Kidney (tissue), 14 donors: ENCODE results near the gene TCERG1. TPM values are rescaled to one million over a fixed set of nuclear protein-coding genes. Genes with fewer than 3 reads are reported as not detected.
"Not testable (repeated sequence)": the region's sequence is repeated elsewhere in the genome, so short reads cannot be mapped to it uniquely, and the experiment has no call there.

ENCODE experiments used
- DNase-seq, 5 donors: peaks; one replicate each; pipeline ENCODE4 v3.0.0-alpha.2; 2013 to 2020
- FAIRE-seq: peaks from 2 replicates; lab custom pipeline; 2012; peaks lifted over from hg19 to GRCh38; lab: Jason Lieb, UNC
- H3K27ac ChIP-seq, 2 donors: one replicate each; pipeline ENCODE4 v1.7.0; 2013; ENCODE audit warnings: low read depth in 2 of 2, low read length in 2 of 2, inconsistent platforms in 1 of 2
- H3K27me3 ChIP-seq: one replicate; pipeline ENCODE4 v1.7.1; 2013; ENCODE audit warnings: low read length, inconsistent platforms; ENCODE audit not compliant: control insufficient read depth, insufficient read depth
- H3K36me3 ChIP-seq, 3 donors: one replicate each; pipeline versions ENCODE4 v1.7.0 to v1.7.1; 2013; ENCODE audit warnings: low read length in 3 of 3, control low read depth in 1 of 3, inconsistent platforms in 1 of 3; ENCODE audit not compliant: insufficient read depth in 3 of 3, control insufficient read depth in 2 of 3
- H3K4me1 ChIP-seq, 3 donors: one replicate each; pipeline versions ENCODE4 v1.7.0 to v1.7.1; 2013; ENCODE audit warnings: low read length in 3 of 3, inconsistent platforms in 1 of 3, low read depth in 1 of 3; ENCODE audit not compliant: control insufficient read depth in 2 of 3, insufficient read depth in 2 of 3
- H3K4me3 ChIP-seq, 3 donors: one replicate each; pipeline versions ENCODE4 v1.7.0 to v1.8.1; 2013; ENCODE audit warnings: low read length in 3 of 3, control low read depth in 1 of 3, inconsistent platforms in 1 of 3
- H3K9ac ChIP-seq, 3 donors: one replicate each; pipeline versions ENCODE4 v1.7.0 to v1.7.1; 2013; ENCODE audit warnings: low read length in 3 of 3, control low read depth in 1 of 3, inconsistent platforms in 1 of 3
- H3K9me3 ChIP-seq, 3 donors: one replicate each; pipeline versions ENCODE4 v1.7.0 to v1.7.1; 2013; ENCODE audit warnings: low read length in 3 of 3, control low read depth in 1 of 3, inconsistent platforms in 1 of 3; ENCODE audit not compliant: control insufficient read depth in 2 of 3, insufficient read depth in 1 of 3
- intact Hi-C: fragments of 100-400 bp; cut with DNase I; formaldehyde crosslinking; loops from one replicate; pipeline ENCODE4 v1.11.1; 2022
- polyA plus RNA-seq: library from polyadenylated mRNA; stranded (reverse); fragments of 350-450 nt; fragmentation: Illumina TruSeq; extraction: RNeasy Lipid Tissue Mini Kit (QIAGEN cat#74804); gene quantifications from one replicate; pipeline ENCODE4 v1.2.3, GENCODE V29; 2014; ENCODE audit warnings: low read depth, low replicate concordance; ENCODE audit not compliant: insufficient read depth
- total RNA-seq: library from RNA; stranded (reverse); fragmentation: NEBNext Ultra II Directional; extraction: Animal tissue kit (Norgen Biotek cat#: 25700); gene quantifications from one replicate; pipeline ENCODE4 v1.2.1, GENCODE V29; 2021
- TF ChIP-seq, protein P1 (sequence below): IDR thresholded peaks from 3 replicates; pipeline ENCODE4 v1.5.1; 2012; ENCODE audit warnings: mild to moderate bottlenecking, moderate library complexity, borderline replicate concordance; ENCODE audit not compliant: insufficient read depth; ENCODE audit errors: extremely low read depth
- donor health status: control.
- donor health status: control.
- donor health status: control.
- donor health status: control.
- donor health status: control.
- donor health status: DM: yes; HTN: yes; CAD: no.
- donor health status: Normal renal cell carcinoma (clear cell type).

The TCERG1 gene
- total and polyA plus RNA-seq, 2 donors from 2014 or later = 16.7 to 48.6 TPM

DNA sequence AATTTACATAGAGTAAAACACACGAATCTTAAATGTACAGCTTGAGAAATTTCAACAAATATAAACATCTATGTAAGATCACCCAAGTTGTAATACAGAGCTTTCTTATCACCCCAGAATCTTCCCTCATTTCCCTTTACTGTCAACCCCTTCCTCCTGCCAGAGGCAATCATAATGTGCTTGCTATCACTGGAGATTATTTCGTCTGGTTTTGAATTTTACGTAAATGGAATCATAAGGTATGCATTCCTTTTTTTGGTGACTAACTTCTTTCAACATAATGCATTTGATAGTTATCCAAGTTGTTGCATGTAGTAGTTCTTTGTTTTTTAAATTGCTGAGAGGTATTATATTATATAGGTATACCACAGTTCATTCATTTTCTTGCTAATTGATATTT is 106.3 kb downstream of the TCERG1 start:
- H3K4me3 ChIP-seq = no peak overlapping the region
- H3K9me3 ChIP-seq = no peaks in the 10 kb centered on the region
- H3K4me1 ChIP-seq = no peaks in the 10 kb centered on the region
- TF ChIP-seq, protein P1, sequence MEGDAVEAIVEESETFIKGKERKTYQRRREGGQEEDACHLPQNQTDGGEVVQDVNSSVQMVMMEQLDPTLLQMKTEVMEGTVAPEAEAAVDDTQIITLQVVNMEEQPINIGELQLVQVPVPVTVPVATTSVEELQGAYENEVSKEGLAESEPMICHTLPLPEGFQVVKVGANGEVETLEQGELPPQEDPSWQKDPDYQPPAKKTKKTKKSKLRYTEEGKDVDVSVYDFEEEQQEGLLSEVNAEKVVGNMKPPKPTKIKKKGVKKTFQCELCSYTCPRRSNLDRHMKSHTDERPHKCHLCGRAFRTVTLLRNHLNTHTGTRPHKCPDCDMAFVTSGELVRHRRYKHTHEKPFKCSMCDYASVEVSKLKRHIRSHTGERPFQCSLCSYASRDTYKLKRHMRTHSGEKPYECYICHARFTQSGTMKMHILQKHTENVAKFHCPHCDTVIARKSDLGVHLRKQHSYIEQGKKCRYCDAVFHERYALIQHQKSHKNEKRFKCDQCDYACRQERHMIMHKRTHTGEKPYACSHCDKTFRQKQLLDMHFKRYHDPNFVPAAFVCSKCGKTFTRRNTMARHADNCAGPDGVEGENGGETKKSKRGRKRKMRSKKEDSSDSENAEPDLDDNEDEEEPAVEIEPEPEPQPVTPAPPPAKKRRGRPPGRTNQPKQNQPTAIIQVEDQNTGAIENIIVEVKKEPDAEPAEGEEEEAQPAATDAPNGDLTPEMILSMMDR = no peak
- no peak overlapping the region for H3K9ac ChIP-seq
- no peak for DNase-seq
- H3K36me3 ChIP-seq = no peaks in the 10 kb centered on the region
- FAIRE-seq = no peak
- no peaks in the 10 kb centered on the region for H3K27me3 ChIP-seq
- intact Hi-C loops = no loop called here
- H3K27ac ChIP-seq = no peak overlapping the region

DNA sequence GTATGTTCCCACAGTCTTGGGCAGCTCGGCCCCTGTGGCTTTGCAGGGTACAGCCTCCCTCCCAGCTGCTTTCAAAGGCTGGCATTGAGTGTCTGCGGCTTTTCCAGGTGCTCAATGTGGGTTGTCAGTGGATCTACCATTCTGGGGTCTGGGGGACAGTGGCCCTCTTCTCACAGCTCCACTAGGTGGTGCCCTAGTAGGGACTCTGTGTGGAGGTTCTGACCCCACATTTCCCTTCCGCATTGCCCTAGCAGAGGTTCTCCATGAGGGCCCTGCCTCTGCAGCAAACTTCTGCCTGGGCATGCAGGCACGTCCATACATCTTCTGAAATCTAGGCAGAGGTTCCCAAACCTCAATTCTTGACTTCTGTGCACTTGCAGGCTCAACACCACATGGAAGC is 109.8 kb downstream of the TCERG1 start:
- H3K4me3 ChIP-seq, DNase-seq, H3K27ac ChIP-seq, H3K9ac ChIP-seq, H3K4me1 ChIP-seq, FAIRE-seq, H3K27me3 ChIP-seq, intact Hi-C loops, H3K9me3 ChIP-seq, H3K36me3 ChIP-seq: not testable (repeated sequence)

DNA sequence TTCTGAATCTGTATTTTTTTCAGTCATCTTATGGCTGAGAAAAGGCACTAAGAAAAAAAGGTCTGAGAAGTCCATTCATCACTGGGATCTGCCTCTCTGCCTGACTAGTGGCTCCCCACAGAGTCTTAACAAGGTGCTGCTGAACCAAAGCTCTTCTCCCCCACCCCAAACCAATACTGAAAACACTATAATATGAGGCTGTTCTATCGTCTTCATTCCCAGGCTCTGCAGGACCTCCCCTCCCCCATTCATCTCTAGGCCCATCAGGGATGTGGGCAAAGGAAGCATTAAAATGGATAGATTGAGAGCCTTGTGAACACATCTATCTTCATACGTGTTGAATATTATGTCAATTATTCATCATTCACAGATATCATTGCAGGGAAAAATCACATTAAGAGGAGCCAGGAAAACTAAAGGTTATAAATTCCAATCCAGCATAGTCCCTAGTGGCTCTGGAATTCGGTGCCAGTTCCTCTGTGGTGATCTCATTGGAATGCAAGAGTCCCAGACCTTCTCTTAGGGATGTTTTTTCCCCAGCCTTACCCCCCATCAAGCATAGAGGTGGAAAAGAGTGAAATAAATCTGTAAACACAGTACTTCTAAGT is 113.2 kb downstream of the TCERG1 start:
- Histone ChIP-seq H3K36me3 (no peaks in the 10 kb centered on the region), H3K4me3 (no peak overlapping the region), H3K9me3 (no peaks in the 10 kb centered on the region), H3K27ac (no peak overlapping the region), H3K4me1 (no peaks in the 10 kb centered on the region), H3K27me3 (no peaks in the 10 kb centered on the region), H3K9ac (no peak overlapping the region)
- DNase-seq (no peak), FAIRE-seq (no peak)
- intact Hi-C loops = no loop called here
- TF ChIP-seq, protein P1 = no peak

Other genes starting within 250 kb of the TCERG1 start
- 19.0 TPM for gene RBM27, start 243.7 kb upstream of the TCERG1 start, total RNA-seq
- 4.9 TPM for gene RBM27, start 243.7 kb upstream of the TCERG1 start, polyA plus RNA-seq
- gene POU4F3, start 108.5 kb upstream of the TCERG1 start, total RNA-seq = 0.13 TPM
- gene POU4F3, start 108.5 kb upstream of the TCERG1 start, polyA plus RNA-seq = not detected
- gene GPR151, start 68.9 kb downstream of the TCERG1 start, total RNA-seq = not detected
- not detected for gene GPR151, start 68.9 kb downstream of the TCERG1 start, polyA plus RNA-seq